BJ (cell line): Measurements from ENCODE around the gene ITGA11. TPM values are rescaled to one million over a fixed set of nuclear protein-coding genes. Genes with fewer than 3 reads are reported as not detected.
A peak's percentile ranks its signal among the peaks of the same experiment; 100 is the strongest.

Source experiments
- CTCF ChIA-PET: fragments of 350-600 bp; formaldehyde crosslinking; extraction: SDS; loops from one replicate; lab custom pipeline; 2021; ENCODE audit warnings: antibody characterized with exemption, inconsistent platforms; lab: Yijun Ruan, JAX
- POLR2A ChIA-PET: fragments of 300-600 bp; sonication (Branson Sonifier 250); formaldehyde crosslinking; extraction: SDS; loops from one replicate; lab custom pipeline; 2021; ENCODE audit warnings: antibody characterized with exemption; lab: Charles Lee
- DNase-seq: peaks from one replicate; pipeline ENCODE4 v3.0.0-alpha.2; 2011; ENCODE audit warnings: low read depth
- H3K27me3 ChIP-seq: 2 replicates; pipeline ENCODE4 v1.6.0; 2011; ENCODE audit warnings: low read length; ENCODE audit not compliant: control insufficient read depth, insufficient read depth
- H3K36me3 ChIP-seq: 2 replicates; pipeline ENCODE4 v1.5.1; 2011; ENCODE audit warnings: low read length; ENCODE audit not compliant: control insufficient read depth, insufficient read depth
- H3K4me3 ChIP-seq: 2 replicates; pipeline ENCODE4 v1.5.1; 2011; ENCODE audit warnings: low read depth, mild to moderate bottlenecking, control low read depth, low read length
- CTCF ChIP-seq: IDR thresholded peaks from 2 replicates; pipeline ENCODE4 v1.5.1; 2011; ENCODE audit warnings: low read depth, mild to moderate bottlenecking, control low read depth, inconsistent platforms, low read length, moderate library complexity; ENCODE audit not compliant: insufficient read depth
- polyA plus RNA-seq: library from polyadenylated mRNA; depleted of rRNA; stranded (reverse); fragments of >200 nt; gene quantifications from 2 replicates; pipeline ENCODE4 v1.2.3, GENCODE V29; 2011

The ITGA11 gene
- polyA plus RNA-seq, 1 experiment: 72.7 TPM

- Histone ChIP-seq H3K4me3 (no peak overlapping the region), H3K27me3 (0 out of 2 replicates have a peak, but pooled peaks cover 11% of the 10 kb centered on the region), H3K36me3 (no peaks in the 10 kb centered on the region)
- no peak for TF ChIP-seq CTCF
- ChIA-PET POLR2A (interaction anchor here (0.6 kb wide), 1 partner anchor 203 kb away, joined by 4 read pairs; no protein-coding TSS in a partner anchor), CTCF (interaction anchor here (0.9 to 2.3 kb wide), 8 partner anchors 8 to 174 kb away, joined by 3 to 10 read pairs (median 4); no protein-coding TSS in a partner anchor)
- DNase-seq: peak; percentile 78
These were observed 47.4 kb upstream of the ITGA11 start for GRCh38 chr15:68479406-68479805.

- 0 out of 2 replicates have a peak, but pooled peaks cover 11% of the 10 kb centered on the region for H3K27me3 ChIP-seq
- CTCF ChIA-PET: interaction anchor here (0.9 to 2.3 kb wide), 7 partner anchors 7 to 173 kb away, joined by 3 to 10 read pairs (median 4); no protein-coding TSS in a partner anchor
- no peak for DNase-seq
- H3K36me3 ChIP-seq: no peaks in the 10 kb centered on the region
- TF ChIP-seq CTCF: no peak
- POLR2A ChIA-PET: interaction anchor here (0.6 kb wide), 1 partner anchor 202 kb away, joined by 4 read pairs; no protein-coding TSS in a partner anchor
- no peak overlapping the region for H3K4me3 ChIP-seq
These were observed 46.9 kb upstream of the ITGA11 start for GRCh38 chr15:68478853-68479252.

GRCh38 chr15:68475449-68475848, 43.5 kb upstream of the ITGA11 start:
- H3K36me3 ChIP-seq: no peaks in the 10 kb centered on the region
- no peak for TF ChIP-seq CTCF
- CTCF ChIA-PET: interaction anchor here (0.9 kb wide), 1 partner anchor 9 kb away, joined by 3 read pairs; no protein-coding TSS in a partner anchor
- no peak overlapping the region for H3K4me3 ChIP-seq
- peaks cover 11% of the 10 kb centered on the region; the same call in 1 of the 2 replicates for H3K27me3 ChIP-seq
- no peak for DNase-seq
- POLR2A ChIA-PET: no interaction called here

GRCh38 chr15:68471541-68471940, 39.6 kb upstream of the ITGA11 start:
- Histone ChIP-seq H3K27me3 (peaks cover 7% of the 10 kb centered on the region), H3K4me3 (no peak overlapping the region), H3K36me3 (no peaks in the 10 kb centered on the region)
- ChIA-PET POLR2A (no interaction called here), CTCF (interaction anchor here (0.7 to 1.7 kb wide), 4 partner anchors 8 to 165 kb away, joined by 3 to 7 read pairs (median 4); no protein-coding TSS in a partner anchor)
- TF ChIP-seq CTCF: no peak
- no peak for DNase-seq

GRCh38 chr15:68470976-68471375, 39.0 kb upstream of the ITGA11 start:
- no peak overlapping the region for H3K4me3 ChIP-seq
- CTCF ChIA-PET: interaction anchor here (0.7 to 1.7 kb wide), 4 partner anchors 9 to 165 kb away, joined by 3 to 7 read pairs (median 4); no protein-coding TSS in a partner anchor
- H3K36me3 ChIP-seq: no peaks in the 10 kb centered on the region
- DNase-seq: no peak
- peaks cover 6% of the 10 kb centered on the region for H3K27me3 ChIP-seq
- POLR2A ChIA-PET: no interaction called here
- TF ChIP-seq CTCF: no peak
